ENCODE measurements around the gene PSD4.

Gene PSD4

GRCh38 chr2:113173542-113174375 lies at the start of gene PSD4:
TSS of gene PSD4 (plus strand) at chr2:113173971. CDS start at chr2:113182457, 8,486 bp downstream.
- no peak for DNase-seq

- no peak for DNase-seq
Measured at GRCh38 chr2:113124181-113124961, 49.4 kb upstream of the PSD4 start.

GRCh38 chr2:113124984-113125855 lies 48.6 kb upstream of the PSD4 start:
- no peak for DNase-seq

GRCh38 chr2:113126845-113127645 lies 46.7 kb upstream of the PSD4 start, which contains the start of gene IL1RN:
TSS of gene IL1RN (plus strand) at chr2:113127598. CDS start at chr2:113127625, 27 bp downstream.
- no peak for DNase-seq

GRCh38 chr2:113127646-113128570 lies 45.9 kb upstream of the PSD4 start:
- no peak for DNase-seq

GRCh38 chr2:113129519-113130078 lies 44.2 kb upstream of the PSD4 start:
- DNase-seq: no peak

GRCh38 chr2:113131352-113132185 lies 42.2 kb upstream of the PSD4 start:
- DNase-seq: no peak

GRCh38 chr2:113132414-113133021 lies 41.3 kb upstream of the PSD4 start:
- no peak for DNase-seq

GRCh38 chr2:113133704-113134598 lies 39.8 kb upstream of the PSD4 start:
- DNase-seq: no peak

- no peak for DNase-seq
Measured at GRCh38 chr2:113134717-113135116, 39.1 kb upstream of the PSD4 start.

GRCh38 chr2:113135317-113135716 lies 38.5 kb upstream of the PSD4 start:
- DNase-seq: no peak

GRCh38 chr2:113136828-113137775 lies 36.7 kb upstream of the PSD4 start:
- DNase-seq: no peak

GRCh38 chr2:113137827-113138226 lies 35.9 kb upstream of the PSD4 start:
- no peak for DNase-seq

- peak; percentile 12 for DNase-seq
Measured at GRCh38 chr2:113138428-113139322, 35.1 kb upstream of the PSD4 start.

GRCh38 chr2:113141451-113141850 lies 32.3 kb upstream of the PSD4 start:
- no peak for DNase-seq

- DNase-seq: no peak
Measured at GRCh38 chr2:113142290-113142689, 31.5 kb upstream of the PSD4 start.

Measured in NCI-H2107 (cell line).